HS-27A (cell line): Measurements from ENCODE around the gene STXBP1.

Source experiments
- DNase-seq: peaks from one replicate; pipeline ENCODE4 v3.0.0-alpha.2; 2012; ENCODE audit warnings: low read depth, missing footprints

STXBP1 gene

GRCh38 chr9:127658428-127658827, 46.4 kb downstream of the STXBP1 start:
- no peak for DNase-seq

- no peak for DNase-seq
These were observed 49.0 kb downstream of the STXBP1 start for GRCh38 chr9:127660886-127661741.

GRCh38 chr9:127662617-127663016, 50.5 kb downstream of the STXBP1 start:
- no peak for DNase-seq

- DNase-seq: no peak
These were observed 52.2 kb downstream of the STXBP1 start for GRCh38 chr9:127664324-127664677.

DNA sequence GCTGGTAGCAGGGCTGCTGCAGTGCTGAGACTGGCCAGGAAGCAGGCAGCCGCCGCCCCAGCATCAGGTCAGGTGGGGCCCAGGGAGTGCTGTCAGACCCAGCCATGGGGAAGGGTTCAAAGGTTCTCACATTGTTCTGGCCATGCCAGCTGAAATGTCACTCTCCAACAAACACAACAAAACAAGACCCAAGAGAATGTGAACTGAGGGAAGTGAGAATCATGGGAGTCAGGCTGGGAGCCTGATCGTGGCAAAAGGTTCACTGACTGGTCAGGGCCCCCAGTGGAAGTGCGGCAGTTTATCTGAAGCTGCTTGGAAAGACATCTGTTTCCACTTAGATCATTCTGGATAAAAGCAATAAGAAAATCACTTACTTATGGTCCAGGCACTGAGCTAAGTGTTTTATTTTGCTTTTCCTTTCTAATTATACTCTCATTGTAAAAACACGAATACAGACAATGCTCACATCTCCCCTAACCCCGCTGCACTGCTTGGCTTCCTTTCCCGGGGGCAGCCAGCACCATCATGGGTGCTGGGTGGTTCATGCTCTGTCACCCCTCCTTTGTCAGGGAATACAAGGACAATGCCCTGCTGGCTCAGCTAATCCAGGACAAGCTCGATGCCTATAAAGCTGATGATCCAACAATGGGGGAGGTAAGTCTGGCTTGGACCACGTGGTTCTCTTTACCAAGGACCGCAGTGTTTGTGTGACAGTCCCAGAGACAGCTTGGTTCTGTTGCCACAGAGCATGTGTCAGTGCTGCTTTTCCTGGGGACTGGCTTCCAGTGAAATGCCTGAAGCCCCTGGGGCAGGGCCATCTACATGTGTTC, 52.8 kb downstream of the STXBP1 start:
- DNase-seq: no peak

DNA sequence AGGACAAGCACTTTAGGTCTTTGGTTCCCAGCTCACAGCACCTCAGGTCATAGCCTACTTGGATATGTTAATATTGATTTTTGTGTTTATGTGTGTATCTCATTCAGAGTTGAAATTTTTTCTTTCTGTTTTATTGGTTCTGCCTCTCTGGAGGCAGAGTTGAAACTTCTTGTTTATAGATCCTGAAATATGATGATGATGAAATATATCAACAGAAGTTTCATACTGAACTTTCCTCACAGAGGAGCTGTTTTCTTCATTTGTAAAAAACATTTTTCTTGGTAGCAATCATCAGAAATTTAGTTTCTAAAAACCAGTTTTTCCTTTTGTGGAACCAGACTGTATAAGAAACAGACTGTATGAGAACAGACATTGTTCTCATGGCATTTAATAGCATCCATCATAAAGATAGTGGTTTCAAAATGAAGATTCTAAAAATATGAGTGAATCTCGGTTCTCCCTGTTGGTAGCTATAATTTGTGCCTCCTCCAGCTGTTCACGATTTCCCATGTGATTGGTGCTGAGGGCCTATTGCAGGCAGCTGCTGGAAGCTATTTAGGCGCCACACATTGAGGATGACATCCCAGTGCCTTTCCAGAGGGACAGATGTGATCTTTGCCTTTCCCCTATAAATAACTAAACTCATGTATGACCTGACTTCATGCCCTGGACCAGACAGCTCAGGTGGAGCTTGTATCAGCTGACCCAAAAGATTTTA, 55.2 kb downstream of the STXBP1 start:
- DNase-seq: no peak

- no peak for DNase-seq
These were observed 55.8 kb downstream of the STXBP1 start for GRCh38 chr9:127667906-127668305.

GRCh38 chr9:127673234-127673633, 61.2 kb downstream of the STXBP1 start:
- DNase-seq: no peak

- DNase-seq: no peak
These were observed 64.6 kb downstream of the STXBP1 start for GRCh38 chr9:127676638-127677037.

GRCh38 chr9:127679506-127679905, 67.4 kb downstream of the STXBP1 start:
- no peak for DNase-seq

DNA sequence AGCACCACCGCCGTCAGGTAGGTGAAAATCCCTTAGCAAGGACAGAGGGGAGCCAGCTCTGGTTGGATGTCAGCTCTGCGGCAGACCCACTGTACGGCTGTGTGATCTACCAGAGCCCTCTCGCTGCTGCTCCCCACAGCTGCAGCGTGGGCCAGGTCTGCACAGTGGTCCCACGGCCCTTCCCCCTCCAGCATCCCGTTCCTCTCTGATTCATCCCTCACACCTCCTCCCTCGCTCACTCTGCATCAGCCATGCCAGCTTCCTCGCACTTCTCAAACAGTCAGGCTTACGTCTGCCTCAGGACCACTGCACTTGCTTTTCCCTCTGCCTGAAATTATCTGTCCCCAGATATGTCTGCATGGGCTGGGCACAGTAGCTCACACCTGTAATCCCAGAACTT, 68.1 kb downstream of the STXBP1 start:
- DNase-seq: no peak

GRCh38 chr9:127680846-127681245, 68.8 kb downstream of the STXBP1 start:
- DNase-seq: no peak

GRCh38 chr9:127682351-127683136, 70.5 kb downstream of the STXBP1 start:
- no peak for DNase-seq

- DNase-seq: no peak
These were observed 71.6 kb downstream of the STXBP1 start for GRCh38 chr9:127683723-127684122.

DNA sequence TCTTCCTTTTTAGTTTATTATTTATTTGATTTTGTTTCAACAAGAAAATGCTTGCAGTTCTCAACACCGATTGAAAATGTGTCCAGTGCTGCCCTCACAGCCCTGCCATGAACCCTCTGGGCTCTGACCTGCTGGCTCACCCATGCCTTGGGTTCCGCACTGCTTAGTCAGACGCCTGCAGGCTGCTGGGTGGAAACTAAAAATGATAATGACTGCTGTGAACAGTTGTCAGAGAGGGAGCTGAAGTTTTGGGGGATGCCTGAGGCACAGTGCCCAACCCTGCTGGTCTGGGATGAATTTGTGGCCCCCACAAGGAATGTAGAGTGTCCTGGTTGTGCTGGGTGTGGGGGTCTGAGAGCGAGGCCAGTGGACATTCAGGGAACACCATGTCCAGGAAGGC, 72.5 kb downstream of the STXBP1 start:
- DNase-seq: no peak

GRCh38 chr9:127686461-127687393, 74.7 kb downstream of the STXBP1 start:
- no peak for DNase-seq

DNA sequence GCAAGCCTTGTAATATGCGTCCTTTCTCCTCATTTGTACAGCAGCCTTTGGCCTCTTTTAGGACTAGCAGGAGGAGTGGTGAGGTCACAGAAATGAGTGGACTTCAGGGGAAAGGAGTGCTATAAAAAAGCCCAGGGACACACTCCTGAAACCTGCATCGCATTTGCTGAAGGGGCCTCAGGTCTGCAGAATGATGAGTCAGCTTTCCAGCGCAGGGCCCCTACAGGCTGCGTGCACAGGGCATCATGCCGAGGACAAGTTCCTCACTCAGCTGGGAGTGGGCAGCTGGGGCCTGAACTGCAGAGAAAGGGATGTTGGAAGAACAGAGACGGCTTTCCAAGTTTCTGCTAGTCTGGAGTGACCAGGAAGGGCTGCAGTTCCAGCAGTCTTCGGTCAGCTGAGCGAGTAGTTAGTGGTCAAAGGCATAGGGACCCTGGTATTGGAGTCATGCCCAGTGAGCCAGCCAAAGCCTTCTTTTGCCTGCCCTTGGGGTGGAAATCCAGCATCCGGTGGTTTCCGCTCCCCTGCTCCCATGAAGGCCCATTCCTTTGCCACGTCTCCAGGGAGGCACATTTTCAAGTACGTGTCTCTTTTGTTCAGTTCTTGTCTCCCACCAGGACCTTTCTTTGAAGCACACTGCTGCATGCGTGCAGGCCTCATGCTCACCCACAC, 77.4 kb downstream of the STXBP1 start:
- no peak for DNase-seq

GRCh38 chr9:127690735-127691134, 78.7 kb downstream of the STXBP1 start:
- no peak for DNase-seq

- DNase-seq: no peak
These were observed 80.0 kb downstream of the STXBP1 start for GRCh38 chr9:127692071-127692470.

- DNase-seq: no peak
These were observed 81.1 kb downstream of the STXBP1 start for GRCh38 chr9:127693143-127693542.
